ENCODE measurements around the gene RASA3. TPM values are rescaled to one million over a fixed set of nuclear protein-coding genes. Genes with fewer than 3 reads are reported as not detected.
"Not testable (repeated sequence)": the region's sequence is repeated elsewhere in the genome, so short reads cannot be mapped to it uniquely, and the experiment has no call there.

The RASA3 gene
- total RNA-seq, 2 donors from 2014 or later: 10.2 to 13.2 TPM

GRCh38 chr13:114106991-114107685, 25.3 kb downstream of the RASA3 start:
- TF ChIP-seq, protein P1, sequence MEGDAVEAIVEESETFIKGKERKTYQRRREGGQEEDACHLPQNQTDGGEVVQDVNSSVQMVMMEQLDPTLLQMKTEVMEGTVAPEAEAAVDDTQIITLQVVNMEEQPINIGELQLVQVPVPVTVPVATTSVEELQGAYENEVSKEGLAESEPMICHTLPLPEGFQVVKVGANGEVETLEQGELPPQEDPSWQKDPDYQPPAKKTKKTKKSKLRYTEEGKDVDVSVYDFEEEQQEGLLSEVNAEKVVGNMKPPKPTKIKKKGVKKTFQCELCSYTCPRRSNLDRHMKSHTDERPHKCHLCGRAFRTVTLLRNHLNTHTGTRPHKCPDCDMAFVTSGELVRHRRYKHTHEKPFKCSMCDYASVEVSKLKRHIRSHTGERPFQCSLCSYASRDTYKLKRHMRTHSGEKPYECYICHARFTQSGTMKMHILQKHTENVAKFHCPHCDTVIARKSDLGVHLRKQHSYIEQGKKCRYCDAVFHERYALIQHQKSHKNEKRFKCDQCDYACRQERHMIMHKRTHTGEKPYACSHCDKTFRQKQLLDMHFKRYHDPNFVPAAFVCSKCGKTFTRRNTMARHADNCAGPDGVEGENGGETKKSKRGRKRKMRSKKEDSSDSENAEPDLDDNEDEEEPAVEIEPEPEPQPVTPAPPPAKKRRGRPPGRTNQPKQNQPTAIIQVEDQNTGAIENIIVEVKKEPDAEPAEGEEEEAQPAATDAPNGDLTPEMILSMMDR (IDR thresholded peaks at IDR 0.05): no peak
- no peak overlapping the region for H3K4me3 ChIP-seq
- no peaks in the 10 kb centered on the region for H3K9me3 ChIP-seq
- no peaks in the 10 kb centered on the region for H3K27me3 ChIP-seq
- H3K36me3 ChIP-seq: no peaks in the 10 kb centered on the region
- peak overlapping the region; percentile 43 to 74 for H3K27ac ChIP-seq
- peak; percentile 55 for DNase-seq (ENCODE audit: low spot score)
- peaks cover 0 to 41% of the 10 kb centered on the region in 2 donors for H3K4me1 ChIP-seq

DNA sequence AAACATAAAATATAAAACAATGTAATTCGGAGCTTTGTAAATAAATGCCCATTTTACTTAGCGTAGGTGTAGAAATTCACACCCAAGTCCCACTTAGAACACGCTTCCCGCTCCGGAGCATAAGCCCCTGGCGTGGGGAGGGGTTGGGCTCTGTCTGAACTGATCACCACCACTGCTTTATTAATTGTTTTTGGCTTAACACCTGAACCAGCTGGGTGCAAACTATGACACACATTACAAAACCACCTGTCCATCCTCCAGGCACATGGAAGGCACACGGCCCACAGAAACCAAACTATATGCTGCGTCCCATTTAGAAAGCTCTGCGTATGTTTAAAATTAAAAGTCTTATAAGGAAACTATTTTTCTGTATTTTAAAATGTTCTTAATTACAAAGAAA, 25.9 kb downstream of the RASA3 start:
- no peaks in the 10 kb centered on the region for H3K9me3 ChIP-seq
- peaks cover 0 to 44% of the 10 kb centered on the region in 2 donors for H3K4me1 ChIP-seq
- H3K27me3 ChIP-seq: no peaks in the 10 kb centered on the region
- TF ChIP-seq, protein P1 (IDR thresholded peaks at IDR 0.05): no peak
- no peak for DNase-seq (ENCODE audit: low spot score)
- H3K36me3 ChIP-seq: no peaks in the 10 kb centered on the region
- H3K27ac ChIP-seq: no peak overlapping the region
- H3K4me3 ChIP-seq: no peak overlapping the region

GRCh38 chr13:114105521-114106225, 26.8 kb downstream of the RASA3 start:
- TF ChIP-seq, protein P1 (IDR thresholded peaks at IDR 0.05): no peak
- H3K4me1 ChIP-seq: peaks cover 0 to 52% of the 10 kb centered on the region in 2 donors
- H3K36me3 ChIP-seq: no peaks in the 10 kb centered on the region
- no peak overlapping the region for H3K4me3 ChIP-seq
- H3K27me3 ChIP-seq: no peaks in the 10 kb centered on the region
- peak; percentile 26 for DNase-seq (ENCODE audit: low spot score)
- no peak overlapping the region for H3K27ac ChIP-seq
- H3K9me3 ChIP-seq: no peaks in the 10 kb centered on the region

DNA sequence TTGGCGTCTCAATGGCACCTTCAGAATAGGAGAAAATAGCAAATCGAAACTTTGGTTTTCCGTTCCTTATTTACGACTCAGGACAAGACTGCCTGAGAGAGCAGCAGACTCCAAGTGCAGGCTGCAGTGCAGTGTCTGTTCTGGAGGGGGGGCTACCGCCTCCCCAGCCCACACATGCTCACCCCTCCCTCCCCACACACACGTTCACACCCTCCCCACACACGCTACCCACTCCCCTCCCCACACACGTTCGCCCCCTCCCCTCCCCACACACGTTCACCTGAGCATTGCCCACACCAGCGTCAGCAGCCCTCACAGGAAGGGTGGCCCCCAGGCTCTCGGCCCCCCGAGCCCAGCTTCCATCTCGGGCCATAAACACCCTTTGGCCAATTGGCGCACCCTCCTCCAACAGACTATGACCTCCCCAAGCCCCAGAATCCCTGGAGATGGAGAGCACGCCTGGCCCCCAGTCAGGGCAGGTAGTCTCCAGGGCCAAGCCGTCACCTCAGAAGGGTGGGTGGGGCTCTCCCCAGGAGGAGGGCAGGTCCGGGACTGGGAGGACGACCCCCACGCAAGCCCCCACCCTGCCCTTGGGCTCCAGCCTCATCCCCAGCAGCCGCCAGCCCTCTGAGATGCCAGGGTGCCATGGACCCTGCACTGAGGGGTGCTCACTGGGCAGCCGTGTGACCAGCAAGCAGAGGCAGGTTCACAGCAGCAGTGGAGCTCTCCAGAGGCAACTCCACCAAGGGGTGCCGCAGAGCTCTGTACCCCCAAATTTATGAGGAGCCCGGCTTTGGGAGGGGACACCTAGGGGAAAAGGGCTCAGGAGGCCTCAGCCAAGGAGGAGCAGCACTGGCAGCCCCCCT, 27.5 kb downstream of the RASA3 start:
- TF ChIP-seq, protein P1 (IDR thresholded peaks at IDR 0.05): no peak
- Histone ChIP-seq H3K36me3 (no peaks in the 10 kb centered on the region), H3K9me3 (no peaks in the 10 kb centered on the region), H3K27me3 (no peaks in the 10 kb centered on the region), H3K4me3 (no peak overlapping the region), H3K4me1 (peaks cover 0 to 52% of the 10 kb centered on the region in 2 donors), H3K27ac (no peak overlapping the region)
- peak; percentile 50 for DNase-seq (ENCODE audit: low spot score)

DNA sequence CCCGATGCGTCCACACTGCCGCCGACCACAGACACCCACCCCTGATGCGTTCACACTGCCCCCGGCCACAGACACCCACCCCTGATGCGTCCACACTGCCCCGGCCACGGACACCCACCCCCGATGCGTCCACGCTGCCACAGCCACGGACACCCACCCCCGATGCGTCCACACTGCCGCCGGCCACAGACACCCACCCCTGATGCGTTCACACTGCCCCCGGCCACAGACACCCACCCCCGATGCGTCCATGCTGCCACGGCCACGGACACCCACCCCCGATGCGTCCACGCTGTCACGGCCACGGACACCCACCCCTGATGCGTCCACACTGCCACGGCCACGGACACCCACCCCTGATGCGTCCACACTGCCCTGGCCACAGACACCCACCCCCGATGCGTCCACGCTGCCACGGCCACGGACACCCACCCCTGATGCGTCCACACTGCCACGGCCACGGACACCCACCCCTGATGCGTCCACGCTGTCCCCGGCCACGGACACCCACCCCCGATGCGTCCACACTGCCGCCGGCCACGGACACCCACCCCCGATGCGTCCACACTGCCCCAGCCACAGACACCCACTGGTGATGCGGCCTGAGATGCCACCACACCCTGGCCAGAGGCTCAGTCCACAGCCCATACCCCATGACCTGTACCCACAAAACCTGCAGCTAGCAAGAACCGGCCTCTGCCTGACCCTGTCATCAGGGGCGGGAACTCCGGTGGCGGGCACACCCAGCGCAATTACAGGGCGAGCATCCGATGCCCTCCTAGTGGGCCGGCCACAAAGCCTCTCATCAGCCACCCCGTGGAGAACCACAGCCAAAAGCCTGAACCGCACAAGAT, 28.4 kb downstream of the RASA3 start:
- Histone ChIP-seq H3K4me3 (no peak overlapping the region), H3K27ac (no peak overlapping the region)
- DNase-seq (ENCODE audit: low spot score): peak; percentile 38

DNA sequence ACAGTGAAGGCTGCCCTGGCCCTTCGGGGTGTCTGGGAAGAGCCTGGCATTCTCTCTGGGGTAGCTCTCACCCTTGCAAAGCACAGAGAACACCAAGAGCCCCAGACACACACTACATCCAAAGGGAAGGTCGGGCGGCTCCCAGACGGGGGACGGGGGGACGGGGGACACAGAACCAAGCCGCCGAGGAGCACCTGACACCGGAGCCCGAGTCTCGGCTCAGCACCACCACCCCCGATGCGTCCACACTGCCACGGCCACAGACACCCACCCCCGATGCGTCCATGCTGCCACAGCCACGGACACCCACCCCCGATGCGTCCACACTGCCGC, 29.2 kb downstream of the RASA3 start:
- DNase-seq (ENCODE audit: low spot score): peak; percentile 40
- H3K27ac ChIP-seq, H3K36me3 ChIP-seq, H3K9me3 ChIP-seq, H3K4me3 ChIP-seq, H3K27me3 ChIP-seq: not testable (repeated sequence)
- H3K4me1 ChIP-seq: peaks cover 0 to 57% of the 10 kb centered on the region in 2 donors

More for the DNA sequence above, 28.4 kb downstream of the RASA3 start:
- Histone ChIP-seq H3K9me3 (no peaks in the 10 kb centered on the region), H3K36me3 (no peaks in the 10 kb centered on the region), H3K4me1 (peaks cover 0 to 50% of the 10 kb centered on the region in 2 donors), H3K27me3 (no peaks in the 10 kb centered on the region)
- TF ChIP-seq, protein P1 (IDR thresholded peaks at IDR 0.05): no peak

All from right atrium auricular region (tissue), 2 donors.